Esophagus squamous epithelium (tissue), 5 donors: ENCODE measurements around the gene WDR11. TPM values are rescaled to one million over a fixed set of nuclear protein-coding genes. Genes with fewer than 3 reads are reported as not detected.

Source experiments
- DNase-seq: peaks from one replicate; lab custom pipeline; 2025; lab: John Stamatoyannopoulos, UW
- H3K27ac ChIP-seq, 4 donors: fragments of 200-600 bp; sonication (generic); one replicate each; pipeline ENCODE4 v1.5.1; 2016 to 2019; ENCODE audit warnings: mild to moderate bottlenecking in 1 of 4
- H3K27me3 ChIP-seq, 4 donors: fragments of 200-600 bp; sonication (generic); 1 replicate in 3 of 4; 2 replicates in 1 of 4; pipeline versions ENCODE4 v1.5.1 to v1.6.0; 2017 to 2021; ENCODE audit warnings: antibody characterized with exemption in 1 of 4
- H3K36me3 ChIP-seq, 3 donors: fragments of 200-600 bp; sonication (generic); one replicate each; pipeline ENCODE4 v1.5.1; 2016 to 2019
- H3K4me1 ChIP-seq, 3 donors: fragments of 200-600 bp; sonication (generic); one replicate each; pipeline ENCODE4 v1.5.1; 2017 to 2019
- H3K4me3 ChIP-seq, 4 donors: fragments of 200-600 bp; sonication (generic); 1 replicate in 3 of 4; 2 replicates in 1 of 4; pipeline ENCODE4 v1.5.1; 2016 to 2019; ENCODE audit warnings: mild to moderate bottlenecking in 2 of 4, moderate library complexity in 1 of 4
- H3K9me3 ChIP-seq, 3 donors: fragments of 200-600 bp; sonication (generic); one replicate each; pipeline ENCODE4 v1.5.1; 2016 to 2019
- POLR2A ChIP-seq, 4 donors: fragments of 450-650 bp; IDR thresholded peaks; one replicate each; pipeline ENCODE4 v1.6.1; 2017; ENCODE audit warnings: antibody characterized with exemption in 4 of 4, mild to moderate bottlenecking in 4 of 4, moderate library complexity in 3 of 4
- WGBS, 2 donors: methylation state at CpG; one replicate each; pipeline ENCODE4 v1.1.5; 2018; 5-methylcytosine and 5-hydroxymethylcytosine counted together
- intact Hi-C: fragments of 100-400 bp; cut with DNase I; formaldehyde crosslinking; loops from one replicate; pipeline ENCODE4 v1.15.0; 2022
- total RNA-seq, 4 donors: library from RNA; depleted of rRNA; stranded (reverse); fragments of >200 nt; gene quantifications; one replicate each; pipeline ENCODE4 v1.1.0, GENCODE V29; 2016
- TF ChIP-seq, protein P1 (sequence below), 6 experiments: fragments of 450-650 bp in 4 of 6; fragments of 200-600 bp in 2 of 6; sonication (generic) in 2 of 6; IDR thresholded peaks; one replicate each; pipeline ENCODE4 v1.5.1; 2016 to 2019; ENCODE audit warnings: antibody characterized with exemption in 6 of 6, mild to moderate bottlenecking in 4 of 6, moderate library complexity in 4 of 6
- donor health status: DM: yes; HTN: yes; CAD: no.

The WDR11 gene, protein sequence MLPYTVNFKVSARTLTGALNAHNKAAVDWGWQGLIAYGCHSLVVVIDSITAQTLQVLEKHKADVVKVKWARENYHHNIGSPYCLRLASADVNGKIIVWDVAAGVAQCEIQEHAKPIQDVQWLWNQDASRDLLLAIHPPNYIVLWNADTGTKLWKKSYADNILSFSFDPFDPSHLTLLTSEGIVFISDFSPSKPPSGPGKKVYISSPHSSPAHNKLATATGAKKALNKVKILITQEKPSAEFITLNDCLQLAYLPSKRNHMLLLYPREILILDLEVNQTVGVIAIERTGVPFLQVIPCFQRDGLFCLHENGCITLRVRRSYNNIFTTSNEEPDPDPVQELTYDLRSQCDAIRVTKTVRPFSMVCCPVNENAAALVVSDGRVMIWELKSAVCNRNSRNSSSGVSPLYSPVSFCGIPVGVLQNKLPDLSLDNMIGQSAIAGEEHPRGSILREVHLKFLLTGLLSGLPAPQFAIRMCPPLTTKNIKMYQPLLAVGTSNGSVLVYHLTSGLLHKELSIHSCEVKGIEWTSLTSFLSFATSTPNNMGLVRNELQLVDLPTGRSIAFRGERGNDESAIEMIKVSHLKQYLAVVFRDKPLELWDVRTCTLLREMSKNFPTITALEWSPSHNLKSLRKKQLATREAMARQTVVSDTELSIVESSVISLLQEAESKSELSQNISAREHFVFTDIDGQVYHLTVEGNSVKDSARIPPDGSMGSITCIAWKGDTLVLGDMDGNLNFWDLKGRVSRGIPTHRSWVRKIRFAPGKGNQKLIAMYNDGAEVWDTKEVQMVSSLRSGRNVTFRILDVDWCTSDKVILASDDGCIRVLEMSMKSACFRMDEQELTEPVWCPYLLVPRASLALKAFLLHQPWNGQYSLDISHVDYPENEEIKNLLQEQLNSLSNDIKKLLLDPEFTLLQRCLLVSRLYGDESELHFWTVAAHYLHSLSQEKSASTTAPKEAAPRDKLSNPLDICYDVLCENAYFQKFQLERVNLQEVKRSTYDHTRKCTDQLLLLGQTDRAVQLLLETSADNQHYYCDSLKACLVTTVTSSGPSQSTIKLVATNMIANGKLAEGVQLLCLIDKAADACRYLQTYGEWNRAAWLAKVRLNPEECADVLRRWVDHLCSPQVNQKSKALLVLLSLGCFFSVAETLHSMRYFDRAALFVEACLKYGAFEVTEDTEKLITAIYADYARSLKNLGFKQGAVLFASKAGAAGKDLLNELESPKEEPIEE
- 10 to 100 TPM; 21.9 to 50.7 (median 39.2) TPM for total RNA-seq

DNA sequence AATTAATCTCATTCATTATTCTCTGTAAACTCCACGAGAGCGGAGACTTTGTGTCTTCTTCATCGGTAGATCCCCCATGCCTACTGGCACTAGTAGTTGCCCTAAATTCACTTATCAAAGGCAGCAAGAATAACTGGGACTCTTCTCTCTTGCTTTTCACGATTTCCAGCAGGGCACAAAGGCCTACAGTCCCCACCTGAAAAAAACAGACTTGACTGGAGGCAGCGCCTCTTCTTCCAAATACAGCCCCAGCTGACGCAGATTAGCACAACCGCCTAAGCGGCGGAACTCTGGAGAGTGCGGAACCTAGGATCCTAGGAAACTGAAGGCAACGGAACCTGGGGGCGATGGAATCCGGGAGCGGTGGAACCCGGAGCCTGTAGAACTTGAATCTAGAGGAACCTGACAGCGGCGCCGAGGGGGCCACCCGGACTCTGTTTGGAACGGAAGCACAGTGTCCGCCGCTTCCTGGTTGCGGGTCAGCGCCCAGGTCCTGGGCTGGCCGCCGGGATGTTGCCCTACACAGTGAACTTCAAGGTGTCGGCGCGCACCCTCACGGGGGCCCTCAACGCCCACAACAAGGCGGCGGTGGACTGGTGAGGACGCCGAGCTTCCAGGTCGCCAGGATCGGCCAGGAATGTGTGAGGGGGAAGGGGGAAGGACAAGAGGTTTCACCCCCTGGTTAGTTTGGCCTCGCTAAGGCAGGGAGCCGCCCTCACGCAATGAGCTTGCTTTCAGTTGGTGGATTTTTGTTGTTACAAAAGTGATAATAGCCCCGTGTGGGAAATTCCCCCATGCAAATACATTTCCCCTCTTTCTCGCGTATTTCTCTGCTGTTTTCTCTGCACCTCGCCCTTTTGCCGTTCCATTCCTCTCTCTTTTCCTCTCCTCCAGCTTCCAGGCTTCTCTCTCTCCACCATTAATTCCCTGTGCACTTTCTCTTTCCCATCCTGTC lies at the start of gene WDR11:
Gene WDR11, plus strand, starts transcription at position 452 of the 955 bp plus-strand sequence. Its CDS starts 59 bp downstream, at position 511.
- intact Hi-C loops: no loop called here
- no peaks in the 10 kb centered on the region for H3K27me3 ChIP-seq
- H3K4me1 ChIP-seq: peaks cover 4 to 33% (median 10%) of the 10 kb centered on the region in 3 donors
- H3K9me3 ChIP-seq: no peaks in the 10 kb centered on the region
- peak; percentile 42 for DNase-seq
- H3K4me3 ChIP-seq: peak within 1 kb of the TSS; percentile 80 to 84 (median 82)
- TF ChIP-seq, protein P1, sequence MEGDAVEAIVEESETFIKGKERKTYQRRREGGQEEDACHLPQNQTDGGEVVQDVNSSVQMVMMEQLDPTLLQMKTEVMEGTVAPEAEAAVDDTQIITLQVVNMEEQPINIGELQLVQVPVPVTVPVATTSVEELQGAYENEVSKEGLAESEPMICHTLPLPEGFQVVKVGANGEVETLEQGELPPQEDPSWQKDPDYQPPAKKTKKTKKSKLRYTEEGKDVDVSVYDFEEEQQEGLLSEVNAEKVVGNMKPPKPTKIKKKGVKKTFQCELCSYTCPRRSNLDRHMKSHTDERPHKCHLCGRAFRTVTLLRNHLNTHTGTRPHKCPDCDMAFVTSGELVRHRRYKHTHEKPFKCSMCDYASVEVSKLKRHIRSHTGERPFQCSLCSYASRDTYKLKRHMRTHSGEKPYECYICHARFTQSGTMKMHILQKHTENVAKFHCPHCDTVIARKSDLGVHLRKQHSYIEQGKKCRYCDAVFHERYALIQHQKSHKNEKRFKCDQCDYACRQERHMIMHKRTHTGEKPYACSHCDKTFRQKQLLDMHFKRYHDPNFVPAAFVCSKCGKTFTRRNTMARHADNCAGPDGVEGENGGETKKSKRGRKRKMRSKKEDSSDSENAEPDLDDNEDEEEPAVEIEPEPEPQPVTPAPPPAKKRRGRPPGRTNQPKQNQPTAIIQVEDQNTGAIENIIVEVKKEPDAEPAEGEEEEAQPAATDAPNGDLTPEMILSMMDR (IDR thresholded peaks at IDR 0.05): no peak
- peak in 2 of 4 donors; percentile 69 to 70 for TF ChIP-seq POLR2A (IDR thresholded peaks at IDR 0.05)
- 5 to 8% methylated on average over 22 to 28 of the region's 45 CpGs for WGBS, 2 donors
- H3K36me3 ChIP-seq: peaks cover 0 to 33% (median 0%) of the 10 kb centered on the region in 3 donors
- H3K27ac ChIP-seq: peak within 1 kb of the TSS; percentile 83 to 89 (median 88)

DNA sequence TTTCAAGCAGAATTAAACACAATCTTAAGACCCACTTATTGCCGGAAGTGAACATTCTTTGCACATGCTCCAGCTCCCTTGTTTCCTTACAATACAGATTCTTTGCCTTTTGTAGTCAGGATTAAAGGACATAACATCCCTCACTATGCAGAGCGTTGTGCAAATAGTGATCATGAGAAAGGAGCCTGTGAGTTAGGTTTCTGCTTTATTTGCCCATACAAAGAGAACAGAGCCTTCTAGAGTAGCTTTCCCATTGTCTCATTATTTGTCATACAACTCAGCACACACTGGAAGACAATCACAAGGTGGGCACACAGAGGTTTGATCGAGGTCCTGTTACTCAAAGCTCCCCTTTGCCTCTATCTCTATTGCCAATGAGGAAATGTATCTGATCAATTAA lies 48.2 kb upstream of the WDR11 start:
- TF ChIP-seq, protein P1 (IDR thresholded peaks at IDR 0.05): no peak
- TF ChIP-seq POLR2A (IDR thresholded peaks at IDR 0.05): no peak
- Histone ChIP-seq H3K4me1 (no peaks in the 10 kb centered on the region), H3K36me3 (no peaks in the 10 kb centered on the region), H3K27ac (no peak overlapping the region), H3K4me3 (no peak overlapping the region), H3K9me3 (no peaks in the 10 kb centered on the region), H3K27me3 (no peaks in the 10 kb centered on the region)
- no peak for DNase-seq
- intact Hi-C loops: no loop called here
- WGBS, 2 donors: 41 to 53% methylated on average over 3 of the region's 3 CpGs

DNA sequence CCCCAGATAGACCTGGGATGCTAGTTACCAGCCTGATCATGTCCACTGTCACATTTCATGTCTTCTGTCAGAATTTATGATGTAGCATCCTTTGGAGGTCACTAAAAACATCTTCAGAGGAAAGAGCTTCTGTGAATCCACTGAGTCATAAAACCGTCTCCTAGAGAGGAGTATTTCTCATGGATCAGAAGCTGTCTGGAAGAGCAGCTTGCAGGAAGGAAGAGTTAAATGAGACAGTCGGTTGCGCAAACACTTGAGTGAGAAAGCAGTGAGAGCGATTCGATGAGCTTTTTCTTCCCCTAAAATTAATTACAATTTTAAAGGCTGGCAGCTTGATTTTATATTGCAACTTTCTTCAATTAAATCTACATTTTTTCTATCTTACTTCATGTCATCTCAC lies 47.2 kb upstream of the WDR11 start:
- Histone ChIP-seq H3K9me3 (no peaks in the 10 kb centered on the region), H3K4me3 (no peak overlapping the region), H3K27me3 (no peaks in the 10 kb centered on the region), H3K4me1 (no peaks in the 10 kb centered on the region), H3K27ac (no peak overlapping the region), H3K36me3 (no peaks in the 10 kb centered on the region)
- intact Hi-C loops: no loop called here
- WGBS, 2 donors: 66 to 77% methylated on average over 5 of the region's 5 CpGs
- TF ChIP-seq POLR2A (IDR thresholded peaks at IDR 0.05): no peak
- TF ChIP-seq, protein P1 (IDR thresholded peaks at IDR 0.05): no peak
- DNase-seq: no peak

DNA sequence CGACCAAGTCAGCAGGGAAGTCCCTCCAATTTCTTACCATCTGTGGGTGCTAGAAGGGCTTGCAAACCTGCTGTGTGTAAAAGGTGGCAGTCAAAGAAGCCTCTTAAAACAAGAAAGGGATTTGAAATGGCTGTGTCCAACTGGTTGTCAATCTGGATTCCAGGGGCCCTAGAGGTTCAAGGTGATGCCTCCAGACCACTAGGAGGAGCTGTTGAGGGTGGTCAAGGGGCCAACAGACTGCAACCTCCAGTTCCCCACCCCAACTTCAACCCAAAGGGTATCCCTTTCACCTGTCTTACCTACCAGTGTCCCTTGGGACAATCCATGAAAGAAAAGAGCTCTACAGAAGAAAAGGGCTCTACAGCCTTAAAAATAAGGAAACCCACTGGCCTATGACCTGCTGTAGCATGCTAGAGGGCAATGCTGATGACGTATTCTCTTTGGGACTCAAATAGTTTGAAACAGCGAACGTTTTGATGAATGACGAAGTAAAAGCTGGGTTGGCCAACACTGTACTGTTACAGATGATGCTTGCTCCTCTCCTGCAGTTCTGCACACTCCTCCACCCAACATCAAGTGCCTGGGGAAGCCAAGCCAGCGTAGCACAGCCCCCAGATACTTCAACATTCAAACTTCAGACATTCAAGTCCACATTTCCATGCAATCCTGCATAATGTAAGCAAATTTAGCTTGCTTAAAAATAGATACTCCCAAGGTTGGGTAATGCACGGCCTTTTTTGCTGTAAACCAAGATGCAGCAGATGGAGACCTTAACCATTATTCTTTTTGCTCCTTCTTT lies 45.9 kb upstream of the WDR11 start:
- Histone ChIP-seq H3K27me3 (no peaks in the 10 kb centered on the region), H3K4me3 (no peak overlapping the region), H3K27ac (no peak overlapping the region), H3K9me3 (no peaks in the 10 kb centered on the region), H3K36me3 (no peaks in the 10 kb centered on the region), H3K4me1 (no peaks in the 10 kb centered on the region)
- no peak for DNase-seq
- TF ChIP-seq POLR2A (IDR thresholded peaks at IDR 0.05): no peak
- TF ChIP-seq, protein P1 (IDR thresholded peaks at IDR 0.05): no peak
- intact Hi-C loops: no loop called here
- WGBS, 2 donors: 74 to 79% methylated on average over 7 of the region's 7 CpGs
